ENCODE measurements around the gene TNFSF15.

Gene TNFSF15

DNA sequence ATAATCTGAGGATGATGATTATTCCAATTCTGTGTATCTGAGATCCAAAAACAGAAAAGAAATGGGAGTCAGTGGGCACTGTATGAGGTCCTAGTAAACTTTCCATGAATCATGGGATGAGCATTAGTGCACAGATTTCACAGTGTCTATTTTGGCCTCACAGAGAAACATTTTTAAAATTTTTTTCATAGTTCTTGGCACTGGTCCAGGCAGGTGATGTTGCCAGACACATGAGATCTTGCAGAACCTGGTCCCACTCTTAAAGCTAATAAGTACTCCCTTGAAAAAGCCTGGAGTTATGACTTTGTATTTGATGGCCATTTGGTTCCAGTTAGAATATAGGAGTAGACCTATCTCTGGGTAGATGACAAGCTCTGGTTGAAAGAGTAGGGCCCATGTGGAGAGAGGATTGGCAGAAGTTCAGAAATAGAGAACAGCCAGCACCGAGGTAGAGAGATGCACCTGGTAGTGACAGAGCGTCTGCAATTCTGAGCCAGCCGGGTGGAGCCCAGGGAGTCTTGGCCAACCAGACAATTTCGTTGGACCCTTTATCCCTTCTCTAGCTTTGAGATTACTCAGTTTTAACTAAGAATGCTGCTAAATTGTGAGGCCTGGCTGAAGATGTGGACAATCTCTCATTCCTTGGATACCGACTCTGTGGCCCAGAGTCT, 6.3 kb upstream of the TNFSF15 start (continued):
- TF ChIP-seq ZNF560 (tag by site-specific recombination; IDR thresholded peaks at IDR 0.05; ENCODE audit: borderline replicate concordance) = no peak

DNA sequence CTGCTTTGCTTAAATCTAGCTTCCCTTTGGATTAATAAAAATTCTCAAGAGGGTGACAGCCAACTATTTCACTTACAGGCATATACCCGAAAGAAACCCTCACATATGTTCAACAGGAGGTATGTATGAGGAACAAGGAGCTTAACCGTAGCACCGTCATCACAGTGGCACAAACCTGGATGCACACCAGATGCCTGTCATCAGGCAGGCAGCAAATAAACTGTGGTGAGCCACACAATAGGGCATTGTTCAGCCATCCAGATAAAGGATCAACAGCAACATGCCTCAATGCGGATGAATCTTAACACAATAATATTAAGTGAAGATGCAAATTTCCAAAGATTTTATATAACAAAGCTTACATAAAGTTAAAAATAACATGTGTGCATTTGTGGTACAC, 5.5 kb upstream of the TNFSF15 start:
- no peak overlapping the region for H3K4me3 ChIP-seq (ENCODE audit: low read depth, low read length)
- no peaks in the 10 kb centered on the region for H3K9me3 ChIP-seq (ENCODE audit: control insufficient read depth, insufficient read depth, low read depth, low read length)
- POLR2A ChIA-PET = no interaction called here
- CTCF ChIA-PET = interaction anchor here (0.8 to 1.9 kb wide), 4 partner anchors 9 to 728 kb away, joined by 3 to 6 read pairs (median 4); no protein-coding TSS in a partner anchor
- TF ChIP-seq ZNF558 (tag by site-specific recombination; IDR thresholded peaks at IDR 0.05) (no peak), ZNF426 (tag by site-specific recombination; IDR thresholded peaks at IDR 0.05) (no peak), KLF16 (tag by site-specific recombination; IDR thresholded peaks at IDR 0.05) (no peak), SCRT2 (tag by site-specific recombination; IDR thresholded peaks at IDR 0.05) (no peak), FEZF1 (tag by site-specific recombination; IDR thresholded peaks at IDR 0.05) (no peak), HOXA7 (CRISPR knock-in tag; IDR thresholded peaks at IDR 0.05; ENCODE audit: borderline replicate concordance) (no peak), ZBTB1 (tag by site-specific recombination; IDR thresholded peaks at IDR 0.05) (no peak)
- TF ChIP-seq, protein P1, sequence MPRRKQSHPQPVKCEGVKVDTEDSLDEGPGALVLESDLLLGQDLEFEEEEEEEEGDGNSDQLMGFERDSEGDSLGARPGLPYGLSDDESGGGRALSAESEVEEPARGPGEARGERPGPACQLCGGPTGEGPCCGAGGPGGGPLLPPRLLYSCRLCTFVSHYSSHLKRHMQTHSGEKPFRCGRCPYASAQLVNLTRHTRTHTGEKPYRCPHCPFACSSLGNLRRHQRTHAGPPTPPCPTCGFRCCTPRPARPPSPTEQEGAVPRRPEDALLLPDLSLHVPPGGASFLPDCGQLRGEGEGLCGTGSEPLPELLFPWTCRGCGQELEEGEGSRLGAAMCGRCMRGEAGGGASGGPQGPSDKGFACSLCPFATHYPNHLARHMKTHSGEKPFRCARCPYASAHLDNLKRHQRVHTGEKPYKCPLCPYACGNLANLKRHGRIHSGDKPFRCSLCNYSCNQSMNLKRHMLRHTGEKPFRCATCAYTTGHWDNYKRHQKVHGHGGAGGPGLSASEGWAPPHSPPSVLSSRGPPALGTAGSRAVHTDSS (tag by site-specific recombination; IDR thresholded peaks at IDR 0.05) = no peak
- TF ChIP-seq, protein P2, sequence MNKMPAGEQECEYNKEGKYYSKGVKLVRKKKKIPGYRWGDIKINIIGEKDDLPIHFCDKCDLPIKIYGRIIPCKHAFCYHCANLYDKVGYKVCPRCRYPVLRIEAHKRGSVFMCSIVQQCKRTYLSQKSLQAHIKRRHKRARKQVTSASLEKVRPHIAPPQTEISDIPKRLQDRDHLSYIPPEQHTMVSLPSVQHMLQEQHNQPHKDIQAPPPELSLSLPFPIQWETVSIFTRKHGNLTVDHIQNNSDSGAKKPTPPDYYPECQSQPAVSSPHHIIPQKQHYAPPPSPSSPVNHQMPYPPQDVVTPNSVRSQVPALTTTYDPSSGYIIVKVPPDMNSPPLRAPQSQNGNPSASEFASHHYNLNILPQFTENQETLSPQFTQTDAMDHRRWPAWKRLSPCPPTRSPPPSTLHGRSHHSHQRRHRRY (tag by site-specific recombination; IDR thresholded peaks at IDR 0.05) = no peak
- no peaks in the 10 kb centered on the region for H3K36me3 ChIP-seq (ENCODE audit: control insufficient read depth in 2 of 2, insufficient read depth in 1 of 2, low read length in 2 of 2)
- H3K27ac ChIP-seq (ENCODE audit: extremely low read depth, low read depth, low read length) = no peak overlapping the region
- H3K4me1 ChIP-seq (ENCODE audit: control insufficient read depth, insufficient read depth, low read length) = no peaks in the 10 kb centered on the region

DNA sequence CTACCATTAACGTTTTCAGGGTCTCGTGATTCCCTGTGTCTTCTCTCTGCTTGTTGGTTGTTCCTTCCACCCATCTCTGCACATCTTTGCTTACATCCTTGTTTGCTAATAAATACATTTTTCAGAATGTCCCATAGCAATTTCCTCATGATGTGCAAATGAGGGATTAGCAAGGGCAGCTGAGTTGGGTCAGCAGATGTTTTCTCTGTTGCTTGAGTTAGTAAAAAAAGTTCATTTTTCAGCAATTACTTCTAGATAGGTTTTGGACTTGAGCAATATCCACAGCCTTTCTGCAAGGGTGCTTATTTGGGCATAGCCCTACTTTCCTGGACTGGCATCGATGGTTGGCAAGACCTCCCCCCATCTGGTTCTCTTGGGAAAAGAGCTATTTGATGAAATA, 4.8 kb upstream of the TNFSF15 start:
- ChIA-PET CTCF (interaction anchor here (0.8 to 1.6 kb wide), 3 partner anchors 9 to 728 kb away, joined by 3 to 4 read pairs (median 3); no protein-coding TSS in a partner anchor), POLR2A (no interaction called here)
- Histone ChIP-seq H3K4me3 (ENCODE audit: low read depth, low read length) (no peak overlapping the region), H3K9me3 (ENCODE audit: control insufficient read depth, insufficient read depth, low read depth, low read length) (no peaks in the 10 kb centered on the region), H3K27ac (ENCODE audit: extremely low read depth, low read depth, low read length) (no peak overlapping the region), H3K4me1 (ENCODE audit: control insufficient read depth, insufficient read depth, low read length) (peaks cover 2% of the 10 kb centered on the region; the same call in 1 of the 2 replicates), H3K36me3 (ENCODE audit: control insufficient read depth in 2 of 2, insufficient read depth in 1 of 2, low read length in 2 of 2) (no peaks in the 10 kb centered on the region)
- TF ChIP-seq ZNF133 (tag by site-specific recombination; IDR thresholded peaks at IDR 0.05) = no peak
- no peak for TF ChIP-seq TCF7L2 (IDR thresholded peaks at IDR 0.05; ENCODE audit: borderline replicate concordance, low read depth, low read length)
- no peak for TF ChIP-seq ZBTB17 (tag by site-specific recombination; IDR thresholded peaks at IDR 0.05)
- TF ChIP-seq KLF1 (tag by site-specific recombination; IDR thresholded peaks at IDR 0.05) = no peak
- no peak for TF ChIP-seq KLF16 (tag by site-specific recombination; IDR thresholded peaks at IDR 0.05)
- TF ChIP-seq ZNF514 (tag by site-specific recombination; IDR thresholded peaks at IDR 0.05) = no peak
- no peak for TF ChIP-seq ZNF10 (tag by site-specific recombination; IDR thresholded peaks at IDR 0.05)
- TF ChIP-seq ZNF248 (tag by site-specific recombination; IDR thresholded peaks at IDR 0.05) = no peak
- no peak for TF ChIP-seq ZNF311 (tag by site-specific recombination; IDR thresholded peaks at IDR 0.05; ENCODE audit: borderline replicate concordance)
- TF ChIP-seq, protein P3, sequence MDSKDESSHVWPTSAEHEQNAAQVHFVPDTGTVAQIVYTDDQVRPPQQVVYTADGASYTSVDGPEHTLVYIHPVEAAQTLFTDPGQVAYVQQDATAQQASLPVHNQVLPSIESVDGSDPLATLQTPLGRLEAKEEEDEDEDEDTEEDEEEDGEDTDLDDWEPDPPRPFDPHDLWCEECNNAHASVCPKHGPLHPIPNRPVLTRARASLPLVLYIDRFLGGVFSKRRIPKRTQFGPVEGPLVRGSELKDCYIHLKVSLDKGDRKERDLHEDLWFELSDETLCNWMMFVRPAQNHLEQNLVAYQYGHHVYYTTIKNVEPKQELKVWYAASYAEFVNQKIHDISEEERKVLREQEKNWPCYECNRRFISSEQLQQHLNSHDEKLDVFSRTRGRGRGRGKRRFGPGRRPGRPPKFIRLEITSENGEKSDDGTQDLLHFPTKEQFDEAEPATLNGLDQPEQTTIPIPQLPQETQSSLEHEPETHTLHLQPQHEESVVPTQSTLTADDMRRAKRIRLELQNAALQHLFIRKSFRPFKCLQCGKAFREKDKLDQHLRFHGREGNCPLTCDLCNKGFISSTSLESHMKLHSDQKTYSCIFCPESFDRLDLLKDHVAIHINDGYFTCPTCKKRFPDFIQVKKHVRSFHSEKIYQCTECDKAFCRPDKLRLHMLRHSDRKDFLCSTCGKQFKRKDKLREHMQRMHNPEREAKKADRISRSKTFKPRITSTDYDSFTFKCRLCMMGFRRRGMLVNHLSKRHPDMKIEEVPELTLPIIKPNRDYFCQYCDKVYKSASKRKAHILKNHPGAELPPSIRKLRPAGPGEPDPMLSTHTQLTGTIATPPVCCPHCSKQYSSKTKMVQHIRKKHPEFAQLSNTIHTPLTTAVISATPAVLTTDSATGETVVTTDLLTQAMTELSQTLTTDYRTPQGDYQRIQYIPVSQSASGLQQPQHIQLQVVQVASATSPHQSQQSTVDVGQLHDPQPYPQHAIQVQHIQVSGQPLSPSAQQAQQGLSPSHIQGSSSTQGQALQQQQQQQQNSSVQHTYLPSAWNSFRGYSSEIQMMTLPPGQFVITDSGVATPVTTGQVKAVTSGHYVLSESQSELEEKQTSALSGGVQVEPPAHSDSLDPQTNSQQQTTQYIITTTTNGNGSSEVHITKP (tag by site-specific recombination; IDR thresholded peaks at IDR 0.05) = no peak
- TF ChIP-seq YY2 (tag by site-specific recombination; IDR thresholded peaks at IDR 0.05) = no peak
- no peak for TF ChIP-seq ZIC2 (tag by site-specific recombination; IDR thresholded peaks at IDR 0.05)
- TF ChIP-seq ZNF76 (tag by site-specific recombination; IDR thresholded peaks at IDR 0.05; ENCODE audit: borderline replicate concordance, low read depth) = no peak
- TF ChIP-seq ZNF404 (tag by site-specific recombination; IDR thresholded peaks at IDR 0.05) = no peak
- TF ChIP-seq ZNF274 (IDR thresholded peaks at IDR 0.05; ENCODE audit: low read length) = no peak
- no peak for TF ChIP-seq ZNF274 (tag by site-specific recombination; IDR thresholded peaks at IDR 0.05; ENCODE audit: borderline replicate concordance)
- TF ChIP-seq ZNF792 (tag by site-specific recombination; IDR thresholded peaks at IDR 0.05) = no peak
